ENCODE data around the gene FLVCR2.

DNA sequence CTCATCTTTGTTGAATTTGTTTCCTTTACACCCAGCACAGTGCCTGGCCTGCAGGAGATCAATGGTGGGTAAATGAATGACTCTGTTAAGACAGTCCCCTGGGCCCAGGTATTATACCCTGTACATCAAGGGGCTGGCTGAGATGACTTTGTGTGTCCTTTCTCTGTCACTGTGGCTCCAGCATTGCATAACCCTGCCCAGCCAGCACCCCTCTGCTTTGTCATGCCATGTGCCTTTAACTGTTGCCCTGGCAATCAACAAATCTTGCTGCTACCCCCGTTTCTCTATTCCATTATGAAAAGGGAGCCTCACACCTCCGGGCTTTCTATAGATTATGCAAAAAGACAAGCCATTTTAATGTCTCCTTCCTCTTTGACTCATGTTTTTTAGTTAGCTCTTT is 7.6 kb upstream of the FLVCR2 start:
- TF ChIP-seq L3MBTL2 (conservative IDR thresholded peaks at IDR 0.05) (no peak), CTBP1 (IDR thresholded peaks at IDR 0.05; ENCODE audit: borderline replicate concordance) (no peak), FOXK2 (IDR thresholded peaks at IDR 0.05) (no peak), ZNF384 (IDR thresholded peaks at IDR 0.05) (no peak), SP1 (IDR thresholded peaks at IDR 0.05) (no peak), ARNT (IDR thresholded peaks at IDR 0.05) (no peak), SUZ12 (IDR thresholded peaks at IDR 0.05) (no peak), LEF1 (IDR thresholded peaks at IDR 0.05; ENCODE audit: borderline replicate concordance) (no peak), FOXM1 (IDR thresholded peaks at IDR 0.05; ENCODE audit: borderline replicate concordance) (no peak), HDGF (IDR thresholded peaks at IDR 0.05; ENCODE audit: borderline replicate concordance) (no peak)

Measured in HEK293T (cell line).